ENCODE measurements around the gene ENG.

ENG gene

DNA sequence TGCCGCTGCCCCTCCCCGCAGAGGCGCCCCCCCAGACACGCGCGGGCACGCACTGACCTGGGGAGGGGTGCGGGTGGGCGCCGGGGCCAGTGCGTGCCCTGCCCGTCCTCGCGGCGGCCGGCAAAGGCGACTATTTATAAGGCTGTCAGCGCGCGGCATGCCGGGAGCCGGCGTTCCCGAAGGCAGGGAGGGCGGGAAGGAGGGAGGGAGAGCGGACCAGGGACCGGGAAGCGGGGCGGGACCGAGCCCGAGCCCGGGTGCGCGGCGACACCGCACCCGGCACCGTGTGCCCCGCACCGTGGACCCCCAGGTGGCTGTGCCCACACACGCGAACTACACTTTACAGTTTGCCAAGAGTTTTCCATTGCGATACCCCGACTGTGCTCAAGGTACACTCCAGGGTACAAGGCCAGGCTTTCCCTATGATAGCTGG is 23.1 kb upstream of the ENG start, which contains the start of gene AK1:
Gene AK1 (minus strand): TSS at position 110 of the 433 bp plus-strand sequence. CDS start 3,058 bp downstream, outside the sequence.
- ATAC-seq (ENCODE audit: insufficient read depth, low read depth): no peak
- Histone ChIP-seq H4K20me1 (ENCODE audit: insufficient read depth, low read length) (no peaks in the 10 kb centered on the region), H2AFZ (ENCODE audit: low read depth, low read length) (no peak within 1 kb of the TSS), H3K79me2 (ENCODE audit: insufficient read depth, low read length) (no peaks in the 10 kb centered on the region), H3K9ac (ENCODE audit: low read depth, low read length) (no peak within 1 kb of the TSS), H3K4me2 (ENCODE audit: insufficient read depth, low read length) (no peak within 1 kb of the TSS), H3K27ac (ENCODE audit: low read length) (no peak within 1 kb of the TSS), H3K36me3 (ENCODE audit: insufficient read depth, low read length) (no peaks in the 10 kb centered on the region), H3K9me3 (ENCODE audit: insufficient read depth, low read length, severe bottlenecking) (no peaks in the 10 kb centered on the region), H3K4me3 (ENCODE audit: low read depth in 1 of 2, low read length in 2 of 2) (no peak within 1 kb of the TSS), H3K27me3 (ENCODE audit: insufficient read depth, low read length, poor library complexity) (no peaks in the 10 kb centered on the region), H3K4me1 (ENCODE audit: insufficient read depth, low read length) (no peaks in the 10 kb centered on the region)
- no peak for TF ChIP-seq EZH2 (IDR thresholded peaks at IDR 0.05; ENCODE audit: borderline replicate concordance, low read depth, low read length, severe bottlenecking)
- TF ChIP-seq, protein P1, sequence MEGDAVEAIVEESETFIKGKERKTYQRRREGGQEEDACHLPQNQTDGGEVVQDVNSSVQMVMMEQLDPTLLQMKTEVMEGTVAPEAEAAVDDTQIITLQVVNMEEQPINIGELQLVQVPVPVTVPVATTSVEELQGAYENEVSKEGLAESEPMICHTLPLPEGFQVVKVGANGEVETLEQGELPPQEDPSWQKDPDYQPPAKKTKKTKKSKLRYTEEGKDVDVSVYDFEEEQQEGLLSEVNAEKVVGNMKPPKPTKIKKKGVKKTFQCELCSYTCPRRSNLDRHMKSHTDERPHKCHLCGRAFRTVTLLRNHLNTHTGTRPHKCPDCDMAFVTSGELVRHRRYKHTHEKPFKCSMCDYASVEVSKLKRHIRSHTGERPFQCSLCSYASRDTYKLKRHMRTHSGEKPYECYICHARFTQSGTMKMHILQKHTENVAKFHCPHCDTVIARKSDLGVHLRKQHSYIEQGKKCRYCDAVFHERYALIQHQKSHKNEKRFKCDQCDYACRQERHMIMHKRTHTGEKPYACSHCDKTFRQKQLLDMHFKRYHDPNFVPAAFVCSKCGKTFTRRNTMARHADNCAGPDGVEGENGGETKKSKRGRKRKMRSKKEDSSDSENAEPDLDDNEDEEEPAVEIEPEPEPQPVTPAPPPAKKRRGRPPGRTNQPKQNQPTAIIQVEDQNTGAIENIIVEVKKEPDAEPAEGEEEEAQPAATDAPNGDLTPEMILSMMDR (IDR thresholded peaks at IDR 0.05; ENCODE audit: borderline replicate concordance, extremely low read depth, low read length, poor library complexity, severe bottlenecking): no peak
- DNase-seq: no peak

DNA sequence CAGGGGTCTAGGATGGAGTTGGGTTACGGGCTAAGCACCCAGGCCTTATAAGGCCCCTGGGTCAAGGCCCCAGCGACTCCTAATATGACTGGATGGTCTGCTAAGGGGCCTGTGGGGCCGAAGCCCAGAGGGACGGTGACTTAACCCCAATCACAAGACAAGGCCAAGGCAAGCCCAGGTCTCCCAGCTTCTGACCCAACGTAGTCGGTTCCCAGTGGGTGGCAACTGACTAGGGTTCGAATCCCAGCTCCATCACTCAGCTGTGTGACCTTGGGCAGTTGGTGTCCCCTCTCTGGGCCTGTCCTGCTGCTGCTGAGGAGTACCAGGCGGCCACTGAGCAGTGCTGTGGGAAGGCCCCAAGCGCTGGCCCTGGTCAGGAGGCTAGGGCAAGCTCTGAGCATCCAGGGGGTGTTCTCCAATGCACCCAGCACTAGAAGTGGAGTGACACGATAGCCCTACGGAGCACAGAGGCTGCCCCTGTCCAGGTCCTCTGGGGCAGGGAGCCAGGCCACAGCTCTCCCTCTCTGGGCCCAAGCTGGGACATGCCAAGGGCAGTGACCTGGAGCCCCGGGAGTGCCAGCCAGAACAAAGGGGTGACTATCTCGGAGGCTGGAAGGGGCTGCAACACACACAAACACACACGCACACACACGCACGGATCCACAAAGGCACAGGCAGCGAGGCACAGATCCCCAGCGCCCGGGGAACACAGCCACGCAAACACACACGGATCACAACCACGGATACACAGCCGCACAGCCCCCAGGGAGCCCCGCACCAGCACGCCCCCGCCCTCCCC is 22.5 kb upstream of the ENG start:
- Histone ChIP-seq H3K4me3 (ENCODE audit: low read depth in 1 of 2, low read length in 2 of 2) (no peak overlapping the region), H3K27ac (ENCODE audit: low read length) (no peak overlapping the region), H3K79me2 (ENCODE audit: insufficient read depth, low read length) (no peaks in the 10 kb centered on the region), H3K36me3 (ENCODE audit: insufficient read depth, low read length) (no peaks in the 10 kb centered on the region), H4K20me1 (ENCODE audit: insufficient read depth, low read length) (no peaks in the 10 kb centered on the region), H3K9me3 (ENCODE audit: insufficient read depth, low read length, severe bottlenecking) (no peaks in the 10 kb centered on the region), H3K4me1 (ENCODE audit: insufficient read depth, low read length) (no peaks in the 10 kb centered on the region), H2AFZ (ENCODE audit: low read depth, low read length) (no peak overlapping the region), H3K27me3 (ENCODE audit: insufficient read depth, low read length, poor library complexity) (no peaks in the 10 kb centered on the region), H3K4me2 (ENCODE audit: insufficient read depth, low read length) (no peak overlapping the region), H3K9ac (ENCODE audit: low read depth, low read length) (no peak overlapping the region)
- no peak for DNase-seq
- TF ChIP-seq, protein P1 (IDR thresholded peaks at IDR 0.05; ENCODE audit: borderline replicate concordance, extremely low read depth, low read length, poor library complexity, severe bottlenecking): no peak
- TF ChIP-seq EZH2 (IDR thresholded peaks at IDR 0.05; ENCODE audit: borderline replicate concordance, low read depth, low read length, severe bottlenecking): no peak
- no peak for ATAC-seq (ENCODE audit: insufficient read depth, low read depth)

DNA sequence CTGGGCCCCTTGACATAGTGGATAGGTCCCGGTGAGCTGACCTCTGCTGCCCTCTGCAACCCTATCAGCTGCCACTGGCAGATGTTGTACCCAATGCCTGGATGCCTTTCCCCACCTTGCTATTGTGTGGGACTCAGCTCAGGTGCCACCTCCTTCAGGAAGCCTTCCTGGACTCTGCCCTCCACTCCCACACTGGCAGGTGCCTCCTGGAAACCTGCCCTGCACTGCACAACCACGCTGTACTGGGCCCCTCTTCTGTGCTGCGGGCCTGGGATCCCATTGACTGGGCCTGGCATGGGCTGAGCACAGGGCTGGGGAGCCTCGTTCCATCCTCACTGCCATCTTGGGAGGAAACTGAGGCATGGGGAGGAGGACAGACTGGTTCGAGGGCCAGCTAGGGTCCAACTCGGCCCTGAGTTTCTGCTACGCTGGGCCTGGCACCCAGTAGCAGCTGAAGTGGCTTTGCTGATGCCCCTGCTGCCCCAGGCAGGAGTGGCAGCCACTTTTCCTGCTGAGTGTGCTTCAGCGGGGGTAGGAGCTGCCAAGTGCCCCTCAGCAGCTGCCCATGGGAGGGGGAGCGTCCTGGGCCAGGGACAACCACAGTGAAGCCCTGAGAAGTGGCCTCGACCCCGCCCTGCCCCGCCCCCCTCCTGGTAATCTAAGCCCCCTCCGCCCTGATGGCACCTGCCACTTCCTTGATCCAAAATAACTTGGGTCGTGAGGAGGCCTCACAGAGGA is 21.7 kb upstream of the ENG start:
- Histone ChIP-seq H3K9ac (ENCODE audit: low read depth, low read length) (no peak overlapping the region), H3K4me2 (ENCODE audit: insufficient read depth, low read length) (no peak overlapping the region), H3K4me3 (ENCODE audit: low read depth in 1 of 2, low read length in 2 of 2) (no peak overlapping the region)

More for the DNA sequence above, 21.7 kb upstream of the ENG start:
- Histone ChIP-seq H3K27me3 (ENCODE audit: insufficient read depth, low read length, poor library complexity) (no peaks in the 10 kb centered on the region), H3K4me1 (ENCODE audit: insufficient read depth, low read length) (no peaks in the 10 kb centered on the region), H3K9me3 (ENCODE audit: insufficient read depth, low read length, severe bottlenecking) (no peaks in the 10 kb centered on the region), H4K20me1 (ENCODE audit: insufficient read depth, low read length) (no peaks in the 10 kb centered on the region), H3K79me2 (ENCODE audit: insufficient read depth, low read length) (no peaks in the 10 kb centered on the region), H2AFZ (ENCODE audit: low read depth, low read length) (no peak overlapping the region), H3K36me3 (ENCODE audit: insufficient read depth, low read length) (no peaks in the 10 kb centered on the region), H3K27ac (ENCODE audit: low read length) (no peak overlapping the region)
- ATAC-seq (ENCODE audit: insufficient read depth, low read depth) (no peak), DNase-seq (no peak)
- no peak for TF ChIP-seq EZH2 (IDR thresholded peaks at IDR 0.05; ENCODE audit: borderline replicate concordance, low read depth, low read length, severe bottlenecking)
- TF ChIP-seq, protein P1 (IDR thresholded peaks at IDR 0.05; ENCODE audit: borderline replicate concordance, extremely low read depth, low read length, poor library complexity, severe bottlenecking): no peak

Data from DND-41 (cell line).